UCSD-AML1 (cell line): ENCODE results near the gene TNNT2.

ENCODE experiments used
- DNase-seq: peaks from one replicate; lab custom pipeline; 2025; ENCODE audit not compliant: unreplicated experiment; lab: John Stamatoyannopoulos, UW

Gene TNNT2

DNA sequence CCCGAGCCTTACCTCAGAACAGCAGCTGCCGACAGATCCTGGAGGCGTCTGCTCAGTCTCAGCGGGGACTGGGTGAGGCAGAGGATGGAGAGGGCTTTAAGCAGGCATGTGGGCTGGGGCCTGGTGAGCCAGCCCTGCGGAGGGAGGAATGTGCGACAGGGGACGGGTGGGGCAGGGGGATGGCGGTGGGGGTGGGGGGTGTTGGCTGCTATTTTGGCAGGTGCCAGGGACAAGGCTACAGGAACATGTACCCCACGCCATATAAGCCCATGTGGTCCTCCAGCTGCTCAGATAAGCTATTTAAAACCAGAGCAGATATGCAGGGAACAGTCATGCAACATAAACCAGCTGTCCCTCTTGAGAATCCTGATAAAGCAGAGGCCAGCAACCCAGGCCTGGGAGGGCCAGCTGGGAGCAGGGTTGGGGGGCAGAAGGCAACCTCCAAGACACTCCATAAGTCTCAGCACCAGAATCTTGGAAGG is at the start of gene TNNT2:
Gene TNNT2 (minus strand): TSS at position 70 of the 482 bp plus-strand sequence. CDS start 4,426 bp downstream, outside the sequence.
- no peak for DNase-seq

DNA sequence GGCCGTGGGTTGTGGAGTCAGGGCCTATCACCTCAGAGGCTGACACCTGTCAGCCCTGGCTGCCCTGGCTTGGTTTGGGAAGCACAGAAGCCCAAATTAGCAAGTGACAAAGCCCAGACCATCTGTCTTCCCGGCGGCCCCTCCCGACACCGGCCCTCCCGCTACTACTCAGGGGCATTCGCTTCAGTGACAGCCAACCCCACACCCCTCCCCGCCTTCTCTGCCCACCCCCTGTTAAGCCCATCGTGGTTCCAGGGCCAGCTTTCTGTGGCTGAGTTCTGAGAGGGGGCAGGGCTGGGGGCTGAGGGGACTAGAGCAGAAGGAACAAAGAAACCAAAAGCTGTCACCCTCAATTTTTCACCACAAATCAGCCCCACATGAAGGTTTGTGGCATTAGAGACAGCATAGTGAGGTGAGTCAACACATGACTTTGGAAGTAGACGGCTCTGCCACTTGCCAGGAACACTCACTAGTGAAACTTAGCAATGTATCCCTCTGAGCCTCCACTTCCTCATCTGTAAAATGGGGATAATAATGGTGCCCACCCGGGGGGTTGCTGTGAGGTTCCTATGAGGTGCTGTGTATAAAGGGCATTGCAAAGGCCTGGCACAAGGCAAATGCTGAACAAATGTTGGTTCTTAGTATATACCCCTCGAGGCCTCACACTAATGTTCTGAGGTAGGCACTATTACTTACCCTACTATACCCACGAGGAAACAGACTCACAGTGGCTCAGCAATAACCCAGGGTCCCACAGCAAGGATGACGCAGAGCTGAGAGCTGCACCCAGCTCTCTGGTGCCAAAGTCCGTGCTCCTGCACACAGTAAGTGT is 49.2 kb upstream of the TNNT2 start:
- no peak for DNase-seq

DNA sequence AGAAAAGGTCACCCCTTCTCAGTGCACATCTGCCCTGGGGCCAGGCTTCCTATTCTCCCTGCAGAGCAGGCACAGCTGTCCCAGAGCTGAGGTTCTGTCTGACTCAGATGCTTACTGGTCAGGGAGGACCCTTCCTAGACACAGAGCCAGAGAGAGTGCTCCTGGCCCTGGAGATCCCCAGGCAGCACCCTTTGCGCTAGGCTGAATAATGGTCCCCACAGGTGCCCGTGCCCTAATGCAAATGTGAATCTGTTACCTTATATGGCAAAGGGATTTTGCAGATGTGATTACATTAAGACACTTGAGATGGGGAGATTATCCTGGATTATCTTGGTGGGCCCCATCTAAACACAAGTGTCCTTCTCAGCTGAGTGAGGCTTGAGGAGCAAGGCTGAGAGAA is 46.7 kb upstream of the TNNT2 start:
- DNase-seq: no peak

DNA sequence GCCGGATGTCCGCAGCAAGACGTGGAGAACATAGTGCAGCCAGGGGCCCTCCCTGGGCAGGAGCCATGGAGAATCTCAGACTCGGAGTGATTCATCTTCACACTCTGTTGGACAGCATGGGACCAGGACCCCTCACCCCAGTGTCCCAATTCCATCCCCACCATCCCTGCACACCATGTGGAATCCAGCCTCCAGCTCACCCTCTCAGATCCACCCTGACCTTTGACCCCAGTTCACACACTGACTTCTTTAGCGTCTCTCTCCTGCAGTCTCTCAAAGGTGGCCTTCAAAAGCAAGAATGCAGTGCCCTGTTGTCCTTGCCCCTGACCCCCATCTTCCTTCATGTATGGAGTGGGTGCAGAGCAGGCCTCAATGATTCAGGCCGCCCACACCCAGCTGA is 46.2 kb upstream of the TNNT2 start:
- no peak for DNase-seq

DNA sequence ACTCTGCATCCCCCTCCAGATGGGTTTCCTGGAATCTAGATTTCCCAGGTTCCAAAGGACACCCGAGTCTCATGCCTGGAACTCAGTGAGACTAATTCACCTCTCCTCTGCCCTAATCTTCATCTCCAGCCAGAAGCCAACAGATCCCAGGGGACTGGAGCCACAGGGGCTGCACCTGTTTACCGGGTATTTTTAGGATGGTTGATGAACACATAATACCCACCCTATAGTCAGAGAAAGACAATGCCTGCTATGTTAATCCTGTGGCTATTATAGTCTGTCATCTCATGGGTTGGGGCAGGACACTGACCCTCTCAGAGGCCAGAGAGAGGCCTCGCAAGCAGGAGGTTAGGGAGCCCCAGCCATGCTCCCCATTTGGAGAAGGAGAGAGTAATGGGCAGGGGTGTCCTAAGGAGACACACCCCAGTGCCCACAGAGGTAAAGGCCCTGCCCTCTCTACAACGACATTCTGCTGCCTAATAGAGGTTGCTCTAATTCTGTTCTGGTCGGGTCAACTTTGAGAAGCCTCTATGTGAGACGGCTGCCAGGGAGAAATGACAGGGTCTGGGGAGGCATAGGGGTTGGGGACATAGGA is 45.1 kb upstream of the TNNT2 start:
- DNase-seq: no peak

DNA sequence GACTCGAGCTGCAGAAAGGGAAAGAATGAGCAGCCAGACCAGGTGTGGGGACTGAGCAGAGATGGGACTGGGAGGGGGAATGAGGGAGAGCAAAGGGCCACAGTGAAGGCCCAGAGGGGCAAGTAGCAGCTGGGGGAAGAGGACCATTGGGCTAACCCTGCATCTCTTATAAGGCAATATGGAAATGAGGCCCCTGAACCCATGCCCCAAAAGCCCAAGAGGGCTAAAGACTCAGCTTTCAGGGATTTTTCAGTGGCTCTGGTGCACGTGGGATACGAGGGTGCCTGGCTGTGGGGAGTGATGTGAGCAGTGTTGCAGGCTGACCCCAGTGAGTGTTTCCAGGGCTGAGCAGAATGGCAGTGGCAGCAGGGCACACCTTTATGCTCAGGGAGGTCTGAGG is 44.5 kb upstream of the TNNT2 start:
- no peak for DNase-seq

DNA sequence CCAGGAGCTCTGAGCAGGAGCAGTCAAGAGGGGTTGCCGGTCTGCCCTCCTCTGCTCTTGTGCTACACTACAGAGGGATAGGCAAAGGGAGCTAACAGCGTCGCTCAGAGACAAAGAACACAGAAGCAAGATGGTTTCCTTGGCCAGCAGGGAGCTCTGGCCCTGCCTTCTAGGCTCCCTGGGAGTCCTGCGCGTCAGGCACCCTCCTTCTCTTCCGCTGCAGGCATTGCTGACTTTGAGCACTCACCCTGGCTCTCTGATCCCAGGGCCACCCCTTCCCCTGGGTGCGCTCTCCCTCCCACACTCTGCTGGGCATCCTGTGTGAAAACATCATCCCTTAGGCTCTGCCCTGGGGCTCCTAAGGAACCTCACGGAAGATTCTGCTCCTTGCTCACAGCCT is 43.6 kb upstream of the TNNT2 start:
- no peak for DNase-seq

DNA sequence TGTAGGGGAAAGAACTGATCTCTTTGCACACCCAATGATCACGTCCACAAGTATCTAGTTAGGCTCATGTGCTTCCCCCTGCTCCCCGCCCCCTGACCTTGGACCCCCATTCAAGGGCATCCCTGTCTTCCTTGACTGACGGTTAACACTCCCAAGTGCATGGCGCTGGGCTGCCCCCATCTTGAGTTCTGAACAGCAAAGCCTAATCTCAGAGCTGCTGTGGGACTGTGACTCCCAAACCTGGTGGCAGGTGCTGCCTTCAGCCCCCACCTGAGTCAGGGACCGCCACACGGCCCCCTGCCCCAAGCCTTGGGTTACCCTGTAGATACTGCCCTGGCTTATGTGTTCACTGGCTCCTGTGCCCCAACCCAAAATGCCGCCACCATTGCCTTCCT is 43.1 kb upstream of the TNNT2 start:
- no peak for DNase-seq

DNA sequence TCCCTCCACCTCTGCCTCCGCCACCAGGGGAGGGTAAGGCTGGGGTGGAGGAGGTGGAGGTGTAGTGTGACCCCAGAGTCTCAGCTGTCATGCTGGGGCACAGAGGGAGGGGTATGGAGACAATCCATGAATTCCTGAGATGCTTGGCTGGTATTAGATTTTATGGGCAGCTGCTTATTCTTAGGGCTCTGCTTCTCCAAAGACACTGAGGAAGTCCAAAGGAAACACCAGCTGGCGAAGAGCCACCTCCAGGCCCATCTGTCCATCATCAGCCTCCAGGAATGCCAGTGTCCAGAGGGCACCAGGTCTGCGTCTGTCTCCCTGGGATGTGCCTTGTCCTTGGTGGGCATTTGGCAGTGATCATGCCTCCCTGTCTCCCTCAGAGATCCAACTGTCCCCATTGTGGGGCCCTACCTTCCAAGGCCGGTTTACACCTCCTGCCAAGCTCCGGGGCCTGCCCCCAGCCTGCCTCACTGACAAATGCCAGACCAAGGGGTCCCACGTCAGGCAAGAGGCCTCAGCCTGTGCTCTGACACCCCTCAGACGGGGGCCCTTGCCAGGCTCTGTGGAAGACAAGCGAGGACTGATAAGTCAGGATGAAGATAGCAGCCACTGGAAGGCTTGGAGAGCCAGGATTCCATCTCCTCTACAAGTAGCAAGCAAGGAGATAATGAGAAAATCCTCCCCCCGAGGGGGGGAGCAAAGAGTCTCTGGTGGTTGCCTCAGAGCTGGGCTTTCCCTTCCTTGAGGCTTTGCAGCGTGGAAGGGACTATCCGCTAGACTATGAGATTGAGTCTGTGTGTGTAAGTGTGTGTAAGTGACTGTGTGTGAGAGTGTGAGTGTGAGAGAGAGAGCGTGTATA is 42.5 kb upstream of the TNNT2 start:
- DNase-seq: no peak

DNA sequence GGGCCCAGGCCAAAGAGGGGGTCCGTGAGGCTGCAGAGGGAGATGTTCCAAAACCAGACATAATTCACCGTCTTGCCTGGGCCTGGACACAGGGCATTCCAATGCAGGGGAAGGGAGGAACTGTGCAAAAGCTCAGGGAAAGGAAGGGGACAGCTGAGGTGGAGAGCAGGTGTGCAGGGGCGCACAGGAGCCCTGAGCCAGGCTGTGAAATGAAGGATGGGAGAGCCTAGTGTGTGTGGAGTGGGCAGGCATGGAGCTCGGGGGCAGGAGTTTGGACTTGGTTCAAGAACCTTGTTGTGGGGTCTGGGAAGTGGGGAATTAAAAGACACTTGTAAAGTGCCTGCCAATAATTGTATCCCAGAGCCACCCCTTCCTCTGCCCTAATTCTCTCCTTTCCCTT is 41.8 kb upstream of the TNNT2 start:
- no peak for DNase-seq

DNA sequence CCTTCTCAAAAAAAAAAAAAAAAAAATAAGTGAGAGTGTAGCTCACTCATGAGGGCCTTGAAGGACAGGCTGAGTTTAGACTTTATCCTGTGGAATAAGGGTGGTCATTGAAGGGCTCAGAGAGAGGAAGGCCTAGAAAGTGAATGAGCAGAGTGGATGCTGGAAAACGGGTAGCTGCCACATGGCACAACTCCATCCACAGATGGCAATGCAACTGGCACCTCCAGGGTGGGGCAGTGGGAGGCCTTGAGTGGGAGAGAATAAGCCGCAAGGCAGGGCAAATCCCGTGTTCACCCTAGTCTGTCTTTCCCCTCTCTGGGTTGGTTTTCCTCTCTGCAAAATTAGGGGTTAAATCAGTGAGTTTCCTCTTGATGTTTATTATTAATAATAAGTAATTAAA is 41.0 kb upstream of the TNNT2 start:
- no peak for DNase-seq

DNA sequence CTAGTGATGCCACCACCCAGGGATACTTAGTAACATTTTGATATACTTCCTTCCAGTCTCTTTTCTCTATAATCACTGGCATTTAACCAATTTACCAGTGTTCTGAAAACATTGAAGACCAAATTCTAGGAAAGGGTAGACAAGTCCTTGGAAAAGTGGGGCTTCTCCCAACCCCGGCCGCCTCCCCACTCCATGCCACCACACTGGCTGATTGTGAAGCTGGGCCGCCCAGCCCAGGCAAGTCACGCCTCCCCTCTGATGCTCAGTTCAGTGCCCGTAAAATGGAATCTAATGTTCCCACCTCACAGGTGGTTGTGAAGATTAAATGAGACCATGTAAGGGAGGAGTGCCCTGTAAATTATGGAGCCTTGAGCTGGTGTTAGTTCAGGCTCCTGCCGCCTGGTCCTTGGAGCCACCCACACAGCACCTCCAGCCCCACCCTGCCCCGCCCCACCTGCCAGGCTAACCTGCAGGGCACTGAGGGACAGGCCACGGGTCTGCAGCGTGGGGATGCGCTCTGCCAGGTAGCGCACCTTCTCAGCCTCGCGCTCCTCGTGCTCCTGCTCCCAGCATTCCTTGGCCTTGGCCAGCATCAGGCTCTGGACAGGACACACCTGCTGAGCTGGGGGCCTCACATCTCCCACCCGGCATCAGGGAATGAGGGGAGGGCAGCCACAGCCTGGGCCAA is 36.7 kb upstream of the TNNT2 start:
- no peak for DNase-seq

DNA sequence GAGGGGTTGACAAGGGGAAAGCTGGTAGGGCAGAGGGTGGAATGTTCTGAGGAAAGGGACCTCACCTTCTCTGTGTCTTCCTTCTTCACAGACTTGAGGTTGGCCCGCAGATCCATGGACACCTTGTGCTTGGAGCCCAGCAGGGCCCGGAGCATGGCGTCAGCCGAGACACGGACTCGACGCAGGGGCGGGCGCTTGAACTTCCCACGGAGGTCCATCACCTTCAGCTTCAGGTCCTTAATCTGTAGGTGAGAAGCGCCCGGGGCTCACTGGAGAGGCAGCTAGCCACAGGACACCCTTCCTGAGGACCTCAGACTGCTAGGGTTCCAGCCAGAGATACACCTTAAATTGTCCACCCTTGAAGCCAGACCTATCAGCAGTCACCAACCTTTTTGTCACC is 33.8 kb upstream of the TNNT2 start:
- no peak for DNase-seq

DNA sequence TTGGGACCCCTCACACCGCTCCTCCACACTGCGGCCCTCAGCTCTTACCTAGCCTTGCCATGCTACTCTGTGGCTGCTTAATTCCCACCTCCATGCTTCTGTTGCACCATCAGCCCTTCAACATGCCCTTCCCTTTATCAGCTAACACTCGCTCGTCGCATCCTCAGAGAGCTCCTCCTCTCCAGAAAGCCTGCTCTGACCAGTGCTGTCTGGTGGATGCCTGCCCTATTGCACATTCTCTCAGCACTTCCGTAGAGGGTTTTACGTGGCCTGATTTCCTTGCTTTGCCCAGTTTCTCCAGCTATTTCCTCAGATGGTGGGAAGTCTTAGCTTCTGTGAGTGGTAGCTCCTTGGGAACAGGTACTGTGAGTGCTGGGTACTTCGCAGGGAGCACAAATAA is 32.0 kb upstream of the TNNT2 start:
- no peak for DNase-seq

DNA sequence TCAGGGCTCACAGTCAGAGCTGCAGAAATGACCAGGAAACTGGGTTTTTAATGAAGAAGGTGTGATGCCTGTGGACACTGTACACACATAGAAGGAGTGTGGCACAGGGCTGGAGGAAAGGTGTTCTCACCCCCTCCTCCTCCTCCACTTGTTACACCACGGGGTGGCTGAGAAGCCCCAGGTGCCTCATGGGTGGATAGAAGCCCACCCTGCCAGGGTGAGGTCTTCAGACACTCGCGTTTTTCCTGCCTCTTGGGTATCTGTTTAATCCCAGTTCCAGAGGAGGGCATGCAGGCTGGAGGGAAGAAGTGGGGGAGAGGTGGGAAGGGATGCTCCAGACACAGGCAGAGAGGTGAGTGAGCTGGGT is 31.3 kb upstream of the TNNT2 start:
- no peak for DNase-seq

DNA sequence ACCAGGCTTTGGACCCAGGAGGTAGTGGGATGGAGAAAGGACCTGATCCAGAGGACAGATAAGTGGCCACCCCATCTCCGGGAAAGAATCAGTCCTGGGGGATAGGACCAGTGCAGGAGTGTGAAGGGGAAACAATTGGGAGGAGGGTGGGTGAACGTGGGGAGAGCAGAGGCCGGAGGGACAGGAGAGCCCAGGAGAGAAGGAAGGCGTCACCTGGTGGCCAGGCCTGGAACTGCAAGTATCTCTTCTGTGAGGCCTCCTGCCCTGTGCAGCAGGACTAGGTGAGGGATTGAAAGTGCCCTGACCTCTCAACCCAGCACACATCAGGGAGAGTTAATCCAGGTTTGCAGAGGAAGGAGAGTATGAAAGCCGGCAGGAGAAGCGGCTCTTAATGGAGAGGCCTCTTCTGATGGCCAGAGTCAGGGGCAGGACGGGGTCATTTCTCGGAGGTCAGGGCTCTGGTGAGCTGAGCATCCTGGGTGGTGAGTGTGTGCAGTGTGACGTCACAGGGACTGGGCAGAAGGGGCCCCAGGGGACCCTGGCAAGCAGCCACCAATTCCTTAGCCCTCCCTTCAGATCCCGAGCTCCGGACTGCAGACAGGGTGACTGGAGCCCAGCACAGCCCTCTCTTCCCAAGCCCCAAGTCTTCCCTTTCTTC is 30.8 kb upstream of the TNNT2 start:
- DNase-seq: peak; percentile 72

DNA sequence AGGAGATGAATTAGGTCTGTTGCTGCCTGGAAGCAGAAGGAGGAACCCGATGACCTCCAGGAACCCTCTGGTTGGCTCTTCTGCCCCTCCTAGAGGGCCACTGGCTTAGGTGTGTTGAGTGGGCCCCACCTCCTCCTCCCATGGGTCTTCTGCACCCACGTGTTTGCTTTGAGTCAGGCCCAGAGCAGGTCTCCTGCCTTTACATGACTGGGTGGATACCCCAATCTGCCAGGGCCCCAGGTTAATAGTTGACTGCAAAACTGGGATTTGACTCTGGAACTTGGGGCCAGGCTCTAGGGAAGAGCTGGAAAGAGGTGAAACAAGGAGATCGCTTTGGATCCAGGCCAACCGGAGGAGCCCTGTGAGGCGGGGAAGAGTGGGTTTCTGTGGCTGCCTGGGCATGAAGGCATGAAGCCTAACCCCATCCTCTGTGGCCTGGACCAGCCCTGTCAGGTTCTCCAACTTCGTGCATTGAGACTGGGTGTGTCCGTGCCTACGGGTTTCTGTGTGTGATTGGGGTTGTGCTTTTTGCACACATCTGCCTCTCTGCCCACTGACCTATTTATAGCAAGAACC is 29.4 kb upstream of the TNNT2 start:
- no peak for DNase-seq

DNA sequence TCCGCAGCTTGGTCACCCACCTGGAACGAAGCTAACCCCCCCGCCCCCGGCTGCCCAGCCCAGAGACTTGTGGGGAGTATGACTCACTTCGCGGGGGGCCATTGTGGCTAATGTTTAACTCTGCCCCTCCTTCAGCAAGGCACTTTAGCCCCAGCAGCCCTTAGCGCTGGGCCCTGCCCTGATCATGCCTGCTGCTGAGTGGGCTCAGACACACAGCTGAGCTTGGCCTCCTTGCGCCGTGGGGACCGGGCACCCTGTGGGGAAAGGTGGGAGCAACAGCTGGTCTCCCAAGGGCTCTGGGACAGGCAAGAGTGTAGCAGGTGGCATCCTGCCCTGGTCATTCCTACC is 28.0 kb upstream of the TNNT2 start:
- no peak for DNase-seq

DNA sequence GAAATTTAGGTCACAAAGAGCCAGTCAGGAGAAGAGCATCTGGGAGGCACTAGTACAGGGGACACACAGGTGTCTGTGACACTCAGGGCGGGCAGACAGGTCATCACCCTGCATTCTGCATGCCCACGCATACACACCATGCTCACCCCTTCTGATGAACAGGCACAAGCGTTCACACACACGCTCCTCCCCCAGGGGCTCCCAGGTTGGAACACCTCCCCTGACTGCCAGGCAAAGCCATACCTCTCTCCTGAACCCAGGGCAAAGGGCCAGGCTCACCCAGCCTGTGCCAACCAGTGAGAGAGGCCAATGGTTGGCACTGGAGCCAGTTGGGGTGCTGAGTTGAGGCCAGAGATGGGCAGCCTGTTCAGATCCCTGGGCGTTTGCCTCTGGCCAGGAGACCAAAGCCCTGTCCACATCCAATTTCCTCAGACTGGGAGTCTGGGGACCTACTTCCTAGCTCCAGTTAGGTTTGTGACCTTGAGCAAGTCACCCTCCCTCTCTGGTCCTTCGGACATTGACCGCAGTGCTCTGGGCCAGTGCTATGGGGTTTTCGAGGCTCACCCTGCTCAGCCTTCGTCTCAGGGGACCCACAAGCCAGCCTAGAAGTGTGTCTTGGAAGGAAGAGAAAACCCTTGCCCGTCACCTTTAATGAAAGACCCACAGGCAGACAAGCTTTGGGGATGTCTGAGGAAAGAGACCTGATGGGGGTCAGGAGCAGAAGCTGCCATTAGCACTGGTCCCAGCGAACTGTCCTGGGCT is 27.4 kb upstream of the TNNT2 start:
- DNase-seq: no peak

DNA sequence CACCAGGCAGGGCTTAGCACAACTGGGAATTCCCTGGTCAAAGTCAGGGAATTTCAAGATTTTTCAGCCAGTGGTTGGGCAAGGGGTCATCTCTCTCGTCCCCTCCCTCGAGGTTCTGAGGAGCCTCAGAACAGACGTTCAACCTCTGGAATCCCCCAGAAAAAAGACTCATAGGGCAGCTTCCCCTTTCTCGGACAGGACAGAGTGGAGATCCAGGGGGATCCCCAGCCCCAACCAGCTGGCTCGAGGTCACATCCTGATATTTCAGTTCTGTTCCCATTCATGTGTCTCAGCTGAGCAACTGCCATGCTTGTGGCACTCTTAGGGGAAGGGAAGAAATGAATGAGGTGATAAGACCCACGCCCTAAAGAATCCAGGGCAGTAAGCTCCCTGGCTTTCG is 26.6 kb upstream of the TNNT2 start:
- no peak for DNase-seq
